CD1c-positive myeloid dendritic cell (primary cell): Measurements from ENCODE around the gene OR52W1.
A peak's percentile ranks its signal among the peaks of the same experiment; 100 is the strongest.

Experiments
- DNase-seq: peaks from one replicate; pipeline ENCODE4 v3.0.0-alpha.2; 2016; ENCODE audit errors: extremely low spot score

OR52W1 gene, protein sequence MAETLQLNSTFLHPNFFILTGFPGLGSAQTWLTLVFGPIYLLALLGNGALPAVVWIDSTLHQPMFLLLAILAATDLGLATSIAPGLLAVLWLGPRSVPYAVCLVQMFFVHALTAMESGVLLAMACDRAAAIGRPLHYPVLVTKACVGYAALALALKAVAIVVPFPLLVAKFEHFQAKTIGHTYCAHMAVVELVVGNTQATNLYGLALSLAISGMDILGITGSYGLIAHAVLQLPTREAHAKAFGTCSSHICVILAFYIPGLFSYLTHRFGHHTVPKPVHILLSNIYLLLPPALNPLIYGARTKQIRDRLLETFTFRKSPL

DNA sequence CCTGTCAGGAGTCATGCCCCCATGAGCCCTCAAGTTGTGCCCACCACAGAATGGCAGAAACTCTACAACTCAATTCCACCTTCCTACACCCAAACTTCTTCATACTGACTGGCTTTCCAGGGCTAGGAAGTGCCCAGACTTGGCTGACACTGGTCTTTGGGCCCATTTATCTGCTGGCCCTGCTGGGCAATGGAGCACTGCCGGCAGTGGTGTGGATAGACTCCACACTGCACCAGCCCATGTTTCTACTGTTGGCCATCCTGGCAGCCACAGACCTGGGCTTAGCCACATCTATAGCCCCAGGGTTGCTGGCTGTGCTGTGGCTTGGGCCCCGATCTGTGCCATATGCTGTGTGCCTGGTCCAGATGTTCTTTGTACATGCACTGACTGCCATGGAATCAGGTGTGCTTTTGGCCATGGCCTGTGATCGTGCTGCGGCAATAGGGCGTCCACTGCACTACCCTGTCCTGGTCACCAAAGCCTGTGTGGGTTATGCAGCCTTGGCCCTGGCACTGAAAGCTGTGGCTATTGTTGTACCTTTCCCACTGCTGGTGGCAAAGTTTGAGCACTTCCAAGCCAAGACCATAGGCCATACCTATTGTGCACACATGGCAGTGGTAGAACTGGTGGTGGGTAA lies at the start of gene OR52W1:
OR52W1 (plus strand) TSS at position 51 of the 637 bp plus-strand sequence; CDS start at position 51, 0 bp downstream.
- DNase-seq = no peak

DNA sequence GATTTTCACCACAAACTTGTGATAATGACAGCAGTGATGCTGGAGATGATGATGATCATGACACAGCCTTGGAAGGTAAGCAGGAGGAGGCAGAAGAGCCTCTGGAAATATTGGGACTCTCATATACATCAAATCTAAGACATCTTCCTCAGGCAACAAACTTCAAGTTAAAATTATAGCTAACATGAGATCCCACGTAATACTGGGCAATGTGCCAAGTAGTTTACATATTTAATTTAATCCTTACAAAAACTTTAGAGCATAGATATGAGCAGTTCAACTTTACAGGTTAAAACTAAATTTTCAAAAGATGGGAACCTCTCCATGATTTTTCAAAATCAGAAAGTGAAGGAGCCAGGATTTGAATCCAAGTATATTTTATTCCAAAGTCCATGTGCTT lies 47.9 kb upstream of the OR52W1 start:
- no peak for DNase-seq

- DNase-seq = no peak
These were observed 46.9 kb upstream of the OR52W1 start for GRCh38 chr11:6152126-6152525.

- DNase-seq = no peak
These were observed 42.2 kb upstream of the OR52W1 start for GRCh38 chr11:6156628-6157359.

DNA sequence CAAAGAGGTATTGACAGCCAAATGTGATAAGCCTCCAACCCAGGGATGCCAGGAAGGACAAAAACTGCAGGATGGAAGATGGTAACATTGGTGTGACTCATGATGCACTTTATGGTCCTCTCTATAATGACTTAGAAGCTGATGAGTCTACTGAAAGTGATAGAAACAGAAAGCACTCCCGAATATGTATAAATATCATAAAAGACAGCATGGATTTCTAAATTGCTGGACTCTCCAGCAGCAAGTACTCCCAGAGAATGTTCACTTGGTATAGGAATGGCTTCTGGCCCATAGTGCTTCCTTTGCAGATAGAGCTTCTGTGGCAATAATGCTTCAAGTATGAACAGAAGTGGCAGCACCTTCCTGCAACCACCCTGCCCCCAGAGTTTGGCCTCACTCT lies 28.8 kb upstream of the OR52W1 start, which contains the start of gene OR52B2:
OR52B2 (minus strand) TSS at position 101 of the 400 bp plus-strand sequence; CDS start at position 101, 0 bp downstream.
- DNase-seq = no peak

- no peak for DNase-seq
These were observed 23.6 kb upstream of the OR52W1 start for GRCh38 chr11:6175440-6175839.

DNA sequence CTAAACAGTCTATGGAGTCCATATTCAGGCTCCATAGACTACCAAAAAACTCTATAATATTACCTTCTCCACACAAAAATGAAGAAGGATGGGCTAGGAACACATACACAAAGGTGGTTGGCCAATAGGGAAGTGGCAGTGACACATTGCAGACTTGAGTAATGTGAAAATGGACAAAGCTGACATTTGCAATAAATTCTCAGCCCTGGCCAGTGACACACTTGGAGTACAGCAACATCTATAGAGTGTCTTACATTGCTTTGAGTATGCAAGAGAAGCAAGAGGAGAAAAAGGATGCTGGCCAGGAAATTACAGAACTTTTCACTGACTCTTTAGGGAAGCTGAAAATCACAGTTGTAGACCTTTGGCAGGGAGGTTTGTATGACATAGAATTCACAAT lies 7.3 kb upstream of the OR52W1 start:
- peak; percentile 39 for DNase-seq

DNA sequence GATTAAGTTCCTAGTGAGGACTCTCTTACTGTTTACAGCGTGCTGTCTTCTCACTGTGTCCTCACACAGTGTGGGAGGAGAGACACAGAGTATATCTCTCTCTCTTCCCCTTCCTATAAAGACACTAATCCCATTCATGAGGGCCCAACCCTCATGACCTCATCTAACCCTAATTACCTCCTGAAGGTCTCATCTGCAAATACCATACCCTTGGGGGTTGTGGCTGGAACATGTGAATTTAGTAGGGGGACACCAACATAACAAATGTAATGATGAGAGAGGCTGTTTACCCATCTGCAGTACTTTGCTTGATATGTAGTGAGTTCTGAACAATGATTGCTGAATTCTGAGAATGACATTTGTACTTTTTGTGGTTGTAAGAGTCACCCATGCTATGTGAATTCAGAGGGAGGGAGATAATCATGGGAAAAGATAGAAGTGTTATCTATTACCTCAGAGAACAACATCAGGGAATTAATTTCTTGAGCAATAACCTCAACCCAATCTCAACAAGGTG lies 4.9 kb upstream of the OR52W1 start:
- peak; percentile 48 for DNase-seq

GRCh38 chr11:6196396-6196795 lies 2.6 kb upstream of the OR52W1 start:
- no peak for DNase-seq

GRCh38 chr11:6197466-6198200 lies 1.4 kb upstream of the OR52W1 start:
- DNase-seq = no peak

DNA sequence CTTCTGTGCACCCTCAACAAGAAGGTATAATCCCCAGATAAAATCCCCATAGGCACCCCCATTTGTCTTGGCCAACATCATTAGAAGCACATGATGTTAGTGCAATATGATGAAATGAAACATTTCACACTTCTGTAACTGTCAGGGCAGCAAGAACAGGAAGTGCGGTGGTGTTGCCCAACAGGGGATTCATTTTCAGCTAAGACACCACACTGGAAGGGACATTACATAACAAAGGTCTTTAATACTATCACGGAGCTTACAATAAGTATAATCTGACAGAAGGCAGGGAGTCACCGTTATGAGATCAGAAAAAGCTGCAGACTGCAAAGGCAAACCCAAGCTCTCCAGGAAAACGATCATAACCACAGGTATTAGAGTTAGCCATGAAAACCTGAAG lies 2.0 kb downstream of the OR52W1 start:
- peak; percentile 93 for DNase-seq

- DNase-seq = peak; percentile 72
These were observed 2.5 kb downstream of the OR52W1 start for GRCh38 chr11:6201481-6201880.

DNA sequence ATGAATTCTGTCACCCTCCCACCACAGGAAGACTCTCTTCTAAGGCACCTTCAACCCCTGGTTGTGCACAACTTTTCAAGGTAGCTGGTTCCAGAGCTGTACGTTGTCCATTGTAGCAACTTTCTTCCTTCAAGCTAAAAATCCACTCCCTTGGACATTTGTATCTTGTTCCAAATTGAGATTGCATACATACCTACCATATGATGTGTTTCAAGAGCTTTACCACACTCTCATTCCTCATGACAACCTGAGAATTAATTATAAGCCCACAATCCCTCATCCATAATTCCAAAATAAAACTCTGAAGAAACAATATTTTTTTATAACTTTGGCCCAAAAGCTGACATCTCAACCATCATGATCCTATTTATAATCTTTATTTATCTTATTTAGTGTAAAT lies 3.0 kb downstream of the OR52W1 start:
- DNase-seq = no peak

DNA sequence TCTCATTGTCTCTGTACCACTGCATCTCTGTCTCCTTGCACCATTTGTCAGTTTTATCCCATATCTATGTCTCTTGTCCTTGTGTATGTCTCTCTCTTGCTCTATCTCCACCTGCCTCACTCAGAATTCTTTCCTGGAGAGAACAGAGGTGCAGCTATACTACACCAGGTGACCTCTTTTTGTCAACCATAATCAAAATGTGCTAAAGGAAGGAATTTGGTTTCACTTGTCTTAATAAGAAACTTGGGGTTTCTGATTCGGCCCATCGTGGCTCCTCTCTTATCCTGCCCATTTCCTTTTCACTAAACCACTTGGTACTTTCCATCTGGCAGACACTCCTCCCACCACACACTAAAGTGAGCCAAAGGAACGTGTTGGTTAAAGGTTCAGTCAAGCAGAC lies 4.3 kb downstream of the OR52W1 start:
- DNase-seq = no peak

DNA sequence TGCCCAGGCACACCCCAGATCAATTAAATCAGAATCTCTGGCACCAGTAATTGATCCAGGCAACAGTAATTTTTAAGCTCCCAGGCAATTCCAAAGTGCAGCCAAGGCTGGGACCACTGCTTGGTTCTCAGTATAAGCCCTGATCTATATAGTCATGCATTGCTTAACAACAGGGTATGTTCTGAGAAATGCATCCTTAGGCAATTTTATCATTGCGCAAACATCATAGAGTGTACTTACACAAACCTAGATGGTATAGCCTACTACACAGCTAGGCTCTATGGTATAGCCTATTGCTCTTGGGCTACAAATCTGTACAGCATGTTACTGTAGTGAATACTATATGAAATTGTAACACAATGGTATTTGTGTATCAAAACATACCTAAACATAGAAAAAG lies 5.7 kb downstream of the OR52W1 start:
- peak; percentile 62 for DNase-seq

GRCh38 chr11:6205366-6205765 lies 6.3 kb downstream of the OR52W1 start, which contains the start of gene C11orf42:
Gene C11orf42, plus strand, starts transcription at chr11:6205557. Its CDS starts 59 bp downstream, at chr11:6205616.
- no peak for DNase-seq

- no peak for DNase-seq
These were observed 7.6 kb downstream of the OR52W1 start for GRCh38 chr11:6206456-6207180.

DNA sequence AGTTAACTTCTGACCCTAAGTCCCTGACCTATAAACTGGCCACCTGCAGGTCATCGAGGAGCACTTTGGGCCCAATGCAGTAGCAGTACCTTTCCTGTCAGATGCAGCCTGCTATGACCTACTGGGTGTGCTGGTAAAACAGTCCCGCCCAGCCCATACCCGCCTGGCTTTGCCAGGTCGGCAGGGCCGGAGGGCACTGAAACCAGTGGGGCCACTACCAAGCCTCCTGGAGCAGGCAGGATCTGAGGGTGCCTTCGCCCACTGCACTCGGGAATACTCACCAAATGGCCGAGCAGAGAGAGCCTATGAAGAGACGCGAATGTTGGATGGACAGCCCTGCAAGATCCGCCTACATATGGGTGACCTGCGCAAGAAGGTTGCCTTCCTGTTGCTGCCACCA lies 10.8 kb downstream of the OR52W1 start:
- DNase-seq = no peak

DNA sequence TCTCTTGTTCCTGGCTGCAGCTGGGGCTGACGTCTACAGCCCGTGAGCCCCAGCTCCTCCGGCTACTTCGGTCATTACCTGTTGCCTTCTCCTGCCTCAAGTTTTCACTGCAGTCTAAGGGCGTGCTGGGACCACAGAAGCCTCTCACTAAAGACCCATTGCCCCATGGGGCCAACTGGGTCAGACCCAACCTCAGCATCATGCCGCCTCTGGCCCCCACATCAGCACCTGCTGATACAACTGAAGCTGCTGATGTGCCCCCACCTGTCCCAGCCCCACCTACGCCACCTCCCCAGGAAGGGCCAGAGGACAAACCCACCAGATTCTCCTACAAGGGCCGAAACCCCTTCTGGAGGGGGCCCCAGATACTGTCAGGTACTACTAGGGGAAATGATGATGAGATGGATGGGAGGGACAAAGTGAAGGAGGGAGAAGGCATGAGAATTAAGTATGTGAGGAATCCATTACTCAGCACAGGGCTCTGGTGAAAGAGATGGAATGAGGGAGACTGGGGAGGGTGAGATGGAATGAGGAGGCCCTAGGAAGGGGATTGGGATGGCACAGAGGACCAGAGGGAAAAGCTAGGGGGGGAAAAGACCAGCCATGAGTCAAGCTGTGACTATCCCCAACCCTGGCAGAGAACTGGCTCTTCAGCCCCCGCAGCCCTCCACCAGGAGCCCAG lies 11.4 kb downstream of the OR52W1 start:
- no peak for DNase-seq

DNA sequence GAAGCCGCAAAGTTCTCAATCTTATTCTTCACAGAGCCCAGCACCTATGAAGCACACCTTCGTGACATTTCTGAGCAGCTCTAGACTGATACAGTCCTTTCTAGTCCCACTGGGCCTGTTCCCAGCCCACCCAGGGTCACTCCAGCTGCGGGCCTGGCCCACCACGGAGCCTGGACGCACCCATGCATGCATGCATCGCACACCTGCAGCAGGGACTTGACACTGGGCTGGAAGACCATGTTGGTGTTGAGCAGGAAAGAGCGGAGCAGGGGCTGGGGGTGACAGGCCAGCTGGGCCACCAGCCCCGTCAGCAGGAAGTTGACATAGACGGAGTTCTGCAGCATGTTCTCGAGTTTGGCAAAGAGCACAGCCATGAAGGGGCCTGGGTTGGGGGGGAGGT lies 15.5 kb downstream of the OR52W1 start:
- DNase-seq = no peak
